Mononuclear cell (primary cell): Measurements from ENCODE around the gene ATM. TPM values are rescaled to one million over a fixed set of nuclear protein-coding genes. Genes with fewer than 3 reads are reported as not detected.

Experiments
- H3K27me3 ChIP-seq: 2 replicates; pipeline ENCODE4 v1.6.0; 2011; ENCODE audit warnings: low read length, control low read depth; ENCODE audit not compliant: insufficient read depth
- H3K4me1 ChIP-seq: 2 replicates; pipeline ENCODE4 v1.5.1; 2011; ENCODE audit warnings: mild to moderate bottlenecking, low read length, control low read depth; ENCODE audit not compliant: insufficient read depth
- H3K4me3 ChIP-seq: 2 replicates; pipeline ENCODE4 v1.5.1; 2011; ENCODE audit warnings: mild to moderate bottlenecking, low read length, moderate library complexity
- H3K9me3 ChIP-seq: 2 replicates; pipeline ENCODE4 v1.5.1; 2011; ENCODE audit warnings: low read depth, mild to moderate bottlenecking, control low read depth, low read length
- total RNA-seq: library from RNA; depleted of rRNA; stranded (reverse); fragments of >200 nt; gene quantifications from one replicate; pipeline ENCODE4 v1.2.3, GENCODE V29; 2012

ATM gene
- total RNA-seq, 1 donor: 435 TPM

DNA sequence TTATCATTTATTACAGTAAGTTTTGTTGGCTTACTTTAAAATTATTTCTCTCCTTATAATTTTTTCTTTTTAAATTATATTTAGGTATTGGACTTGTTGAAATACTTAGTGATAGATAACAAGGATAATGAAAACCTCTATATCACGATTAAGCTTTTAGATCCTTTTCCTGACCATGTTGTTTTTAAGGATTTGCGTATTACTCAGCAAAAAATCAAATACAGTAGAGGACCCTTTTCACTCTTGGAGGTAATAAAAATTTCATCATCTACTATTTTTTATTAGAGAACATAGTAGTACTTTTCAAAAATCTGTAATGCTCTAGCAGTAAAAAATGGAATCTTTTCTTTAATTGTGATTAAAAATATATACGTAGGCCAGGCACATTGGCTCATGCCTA, 70.4 kb downstream of the ATM start:
- Histone ChIP-seq H3K4me1 (no peaks in the 10 kb centered on the region), H3K27me3 (no peaks in the 10 kb centered on the region), H3K9me3 (no peaks in the 10 kb centered on the region), H3K4me3 (no peak overlapping the region)

- Histone ChIP-seq H3K4me1 (no peaks in the 10 kb centered on the region), H3K27me3 (no peaks in the 10 kb centered on the region), H3K4me3 (no peak overlapping the region), H3K9me3 (no peaks in the 10 kb centered on the region)
Measured at GRCh38 chr11:108302121-108302785, 79.4 kb downstream of the ATM start.

DNA sequence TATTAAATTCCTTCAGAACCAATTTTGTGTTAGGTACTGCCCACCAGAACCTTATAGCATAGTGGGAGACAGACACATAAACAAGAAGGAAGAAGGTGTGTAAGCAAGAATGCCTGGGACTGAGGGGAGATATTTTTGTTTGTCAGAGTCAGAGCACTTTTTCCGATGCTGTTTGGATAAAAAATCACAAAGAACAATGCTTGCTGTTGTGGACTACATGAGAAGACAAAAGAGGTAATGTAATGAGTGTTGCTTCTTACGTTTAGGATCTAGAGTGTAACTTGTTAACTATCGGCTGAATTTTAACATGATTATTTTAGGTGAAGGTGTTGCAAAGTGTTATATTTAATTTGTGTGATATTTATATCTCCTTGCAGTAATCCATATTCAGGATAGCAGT, 84.9 kb downstream of the ATM start:
- H3K4me3 ChIP-seq: no peak overlapping the region

GRCh38 chr11:108313444-108313843, 90.6 kb downstream of the ATM start:
- H3K9me3 ChIP-seq: no peaks in the 10 kb centered on the region

More for the DNA sequence above, 84.9 kb downstream of the ATM start:
- no peaks in the 10 kb centered on the region for H3K4me1 ChIP-seq
- no peaks in the 10 kb centered on the region for H3K9me3 ChIP-seq
- no peaks in the 10 kb centered on the region for H3K27me3 ChIP-seq

DNA sequence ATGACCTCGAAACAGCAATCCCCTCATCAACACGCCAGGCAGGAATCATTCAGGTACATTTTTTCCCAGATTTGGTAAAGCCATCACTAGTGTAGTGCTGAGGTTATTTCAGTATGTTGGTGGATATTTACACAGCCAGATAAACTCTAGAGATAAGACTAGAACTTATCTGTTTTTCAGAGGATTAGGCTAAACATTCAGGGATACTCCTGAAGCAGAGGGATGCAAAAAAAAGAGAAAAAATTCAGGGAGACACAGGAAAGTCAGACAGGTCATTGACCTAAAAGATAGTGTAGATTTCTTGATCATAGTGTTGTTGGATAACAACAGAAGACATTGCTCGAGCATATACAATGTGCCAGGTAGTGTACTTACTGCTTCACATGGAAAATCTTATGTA, 93.2 kb downstream of the ATM start:
- no peaks in the 10 kb centered on the region for H3K9me3 ChIP-seq
- H3K27me3 ChIP-seq: no peaks in the 10 kb centered on the region
- H3K4me3 ChIP-seq: no peak overlapping the region
- H3K4me1 ChIP-seq: no peaks in the 10 kb centered on the region

More at GRCh38 chr11:108313444-108313843, 90.6 kb downstream of the ATM start:
- Histone ChIP-seq H3K4me3 (no peak overlapping the region), H3K27me3 (no peaks in the 10 kb centered on the region), H3K4me1 (no peaks in the 10 kb centered on the region)

DNA sequence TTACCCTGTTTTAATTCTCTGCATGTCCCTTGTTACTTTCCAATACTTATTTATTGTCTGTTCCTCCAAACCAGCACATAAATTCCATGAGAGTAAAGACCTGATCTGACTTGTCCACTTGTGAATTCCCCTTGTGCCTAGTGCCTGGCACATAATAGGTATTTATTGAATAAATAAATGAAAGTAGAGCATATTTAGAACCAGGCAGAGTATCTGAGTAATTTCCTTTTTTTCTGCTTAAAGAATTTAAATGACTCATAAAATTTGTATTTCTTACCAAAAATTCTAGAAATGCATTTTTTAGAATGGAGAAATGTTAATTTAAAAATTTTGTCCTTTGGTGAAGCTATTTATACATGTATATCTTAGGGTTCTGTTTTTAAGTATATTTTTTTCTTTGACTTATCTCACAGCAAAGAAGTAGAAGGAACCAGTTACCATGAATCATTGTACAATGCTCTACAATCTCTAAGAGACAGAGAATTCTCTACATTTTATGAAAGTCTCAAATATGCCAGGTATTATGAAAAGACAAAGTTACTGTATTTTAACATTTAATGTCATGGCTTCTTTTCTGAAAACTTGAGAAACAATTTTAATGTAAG, 96.8 kb downstream of the ATM start:
- Histone ChIP-seq H3K9me3 (no peaks in the 10 kb centered on the region), H3K27me3 (no peaks in the 10 kb centered on the region), H3K4me1 (no peaks in the 10 kb centered on the region), H3K4me3 (no peak overlapping the region)

DNA sequence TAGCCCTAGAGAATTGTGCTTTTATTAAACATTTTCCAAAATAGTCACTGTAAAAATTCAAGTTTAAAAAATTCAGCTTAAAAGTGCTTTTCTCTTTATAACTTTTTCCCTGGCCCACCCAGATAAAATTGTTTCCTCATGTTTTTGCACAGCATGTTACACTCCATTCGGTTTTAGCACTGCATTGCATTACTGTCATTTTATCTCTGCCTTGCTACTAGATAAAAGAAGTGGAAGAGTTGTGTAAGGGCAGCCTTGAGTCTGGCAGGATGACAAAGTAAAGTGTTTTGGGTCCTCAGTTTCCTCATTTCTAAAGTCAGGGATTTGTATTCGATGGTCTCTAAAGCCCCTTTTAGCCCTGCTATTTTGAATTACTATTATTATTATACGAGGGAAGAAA, 99.8 kb downstream of the ATM start:
- Histone ChIP-seq H3K27me3 (no peaks in the 10 kb centered on the region), H3K4me3 (no peak overlapping the region)

GRCh38 chr11:108324587-108324986, 101.7 kb downstream of the ATM start:
- no peaks in the 10 kb centered on the region for H3K27me3 ChIP-seq
- no peak overlapping the region for H3K4me3 ChIP-seq
- no peaks in the 10 kb centered on the region for H3K9me3 ChIP-seq
- no peaks in the 10 kb centered on the region for H3K4me1 ChIP-seq

More for the DNA sequence above, 99.8 kb downstream of the ATM start:
- Histone ChIP-seq H3K4me1 (no peaks in the 10 kb centered on the region), H3K9me3 (no peaks in the 10 kb centered on the region)

- no peaks in the 10 kb centered on the region for H3K9me3 ChIP-seq
- no peaks in the 10 kb centered on the region for H3K27me3 ChIP-seq
- no peak overlapping the region for H3K4me3 ChIP-seq
- H3K4me1 ChIP-seq: no peaks in the 10 kb centered on the region
Measured at GRCh38 chr11:108333403-108333899, 110.6 kb downstream of the ATM start.

DNA sequence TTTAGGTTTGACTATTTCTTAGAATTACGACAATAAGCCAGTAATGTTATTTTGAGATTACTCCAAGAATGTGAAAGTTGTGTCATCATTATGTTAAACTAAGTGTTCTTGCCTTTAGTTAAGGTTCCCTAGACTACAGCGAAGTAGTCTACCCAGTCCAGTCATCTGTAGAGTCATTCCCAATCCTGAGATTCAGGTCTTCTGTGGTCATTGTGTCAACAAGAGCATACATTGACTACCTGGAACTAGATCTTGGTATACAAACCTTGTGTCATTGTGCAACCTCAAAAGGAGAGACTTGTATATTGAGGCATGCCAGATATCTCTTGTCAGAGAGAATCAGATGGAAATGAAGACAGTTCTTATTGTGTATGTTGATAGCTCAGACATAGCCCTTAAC, 115.9 kb downstream of the ATM start:
- H3K27me3 ChIP-seq: no peaks in the 10 kb centered on the region
- no peaks in the 10 kb centered on the region for H3K4me1 ChIP-seq
- no peaks in the 10 kb centered on the region for H3K9me3 ChIP-seq
- no peak overlapping the region for H3K4me3 ChIP-seq

DNA sequence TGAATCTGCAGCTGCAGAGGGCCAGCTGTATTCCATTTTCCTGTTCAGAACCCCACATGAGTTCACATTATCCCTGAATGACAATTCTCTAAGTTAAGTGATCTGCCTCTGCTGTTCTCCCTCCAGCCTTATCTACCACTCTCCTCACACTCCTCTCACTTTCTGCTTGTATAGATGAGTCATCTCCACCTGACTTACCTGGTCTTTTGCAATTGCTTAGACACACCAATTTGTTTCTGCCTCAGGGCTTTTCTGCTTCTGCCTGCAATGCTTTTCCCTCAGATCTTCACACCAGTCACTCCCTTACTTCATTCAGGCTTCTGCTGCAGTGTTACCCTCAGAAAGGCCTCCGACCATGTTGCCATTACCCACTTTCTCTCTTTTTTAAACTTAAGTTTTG, 118.1 kb downstream of the ATM start:
- no peaks in the 10 kb centered on the region for H3K4me1 ChIP-seq
- no peak overlapping the region for H3K4me3 ChIP-seq
- H3K9me3 ChIP-seq: no peaks in the 10 kb centered on the region
- no peaks in the 10 kb centered on the region for H3K27me3 ChIP-seq

GRCh38 chr11:108341654-108342053, 118.8 kb downstream of the ATM start:
- H3K4me3 ChIP-seq: no peak overlapping the region
- no peaks in the 10 kb centered on the region for H3K4me1 ChIP-seq
- H3K27me3 ChIP-seq: no peaks in the 10 kb centered on the region

DNA sequence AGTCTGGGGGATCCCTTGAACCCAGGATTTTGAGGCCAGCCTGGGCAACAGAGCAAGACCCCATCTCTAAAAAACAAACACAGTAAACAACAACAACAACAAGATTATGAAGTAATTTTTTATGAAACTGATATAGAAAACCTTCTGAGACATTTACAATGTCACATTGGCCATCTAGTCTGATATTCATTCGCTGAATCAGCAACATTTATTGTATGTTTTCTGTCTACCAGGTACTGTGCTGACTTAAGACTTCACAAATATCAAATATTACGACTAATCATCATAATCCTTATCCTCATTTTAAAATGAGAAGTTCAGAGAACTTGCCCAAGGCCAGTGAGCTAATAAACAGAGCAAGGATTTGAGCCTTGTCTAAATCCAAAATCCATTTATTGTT, 120.8 kb downstream of the ATM start:
- Histone ChIP-seq H3K4me3 (no peak overlapping the region), H3K9me3 (no peaks in the 10 kb centered on the region), H3K27me3 (no peaks in the 10 kb centered on the region), H3K4me1 (no peaks in the 10 kb centered on the region)

More at GRCh38 chr11:108341654-108342053, 118.8 kb downstream of the ATM start:
- no peaks in the 10 kb centered on the region for H3K9me3 ChIP-seq

DNA sequence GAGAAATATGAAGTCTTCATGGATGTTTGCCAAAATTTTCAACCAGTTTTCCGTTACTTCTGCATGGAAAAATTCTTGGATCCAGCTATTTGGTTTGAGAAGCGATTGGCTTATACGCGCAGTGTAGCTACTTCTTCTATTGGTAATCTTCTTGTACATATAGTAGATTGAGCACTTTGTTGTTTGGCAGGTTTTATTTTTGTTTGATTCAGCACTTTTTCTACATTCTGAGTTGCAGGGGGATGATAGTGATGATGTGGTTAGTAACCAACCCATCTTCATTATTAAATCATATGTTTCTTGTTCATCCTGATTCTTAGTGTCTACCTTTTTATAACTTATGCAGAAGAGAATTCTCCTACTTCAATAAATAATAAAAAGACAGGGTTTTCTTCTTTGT, 122.9 kb downstream of the ATM start:
- no peak overlapping the region for H3K4me3 ChIP-seq
- H3K4me1 ChIP-seq: no peaks in the 10 kb centered on the region
- H3K27me3 ChIP-seq: no peaks in the 10 kb centered on the region
- no peaks in the 10 kb centered on the region for H3K9me3 ChIP-seq

GRCh38 chr11:108346451-108346850, 123.6 kb downstream of the ATM start:
- H3K27me3 ChIP-seq: no peaks in the 10 kb centered on the region
- H3K4me3 ChIP-seq: no peak overlapping the region
- no peaks in the 10 kb centered on the region for H3K9me3 ChIP-seq
- no peaks in the 10 kb centered on the region for H3K4me1 ChIP-seq

GRCh38 chr11:108351468-108351867, 128.6 kb downstream of the ATM start:
- H3K4me1 ChIP-seq: no peaks in the 10 kb centered on the region
- no peaks in the 10 kb centered on the region for H3K27me3 ChIP-seq
- no peaks in the 10 kb centered on the region for H3K9me3 ChIP-seq
- no peak overlapping the region for H3K4me3 ChIP-seq
